Left lung (tissue), 10 donors: ENCODE results near the gene RAX2. TPM values are rescaled to one million over a fixed set of nuclear protein-coding genes. Genes with fewer than 3 reads are reported as not detected.

Experiments used
- ATAC-seq: fragments of 200-7000 bp; cut with Tn5 transposase; one replicate; pipeline ENCODE4 v1.9.1; 2020; ENCODE audit warnings: moderate library complexity
- DNase-seq, 4 donors: peaks; one replicate each; pipeline ENCODE4 v3.0.0-alpha.2; 2013 to 2020
- H3K27ac ChIP-seq, 2 donors: fragments of 200-600 bp; sonication (generic) in 1 of 2; one replicate each; pipeline versions ENCODE4 v1.5.0 to v1.8.0; 2020 to 2021
- H3K27me3 ChIP-seq, 2 donors: fragments of 200-600 bp; sonication (generic) in 1 of 2; one replicate each; pipeline versions ENCODE4 v1.5.0 to v1.8.0; 2020 to 2021
- H3K36me3 ChIP-seq, 2 donors: fragments of 200-600 bp; sonication (generic) in 1 of 2; one replicate each; pipeline versions ENCODE4 v1.5.0 to v1.8.0; 2020 to 2021
- H3K4me1 ChIP-seq, 2 donors: fragments of 200-600 bp; one replicate each; pipeline ENCODE4 v1.8.0; 2021
- H3K4me3 ChIP-seq, 2 donors: fragments of 200-600 bp; sonication (generic) in 1 of 2; one replicate each; pipeline versions ENCODE4 v1.5.0 to v1.8.0; 2020 to 2021; ENCODE audit warnings: mild to moderate bottlenecking in 1 of 2
- H3K9me3 ChIP-seq, 2 donors: fragments of 200-600 bp; sonication (generic) in 1 of 2; one replicate each; pipeline versions ENCODE4 v1.5.0 to v1.8.0; 2020 to 2021
- intact Hi-C, 2 donors: fragments of 100-400 bp; cut with DNase I; formaldehyde crosslinking; loops; one replicate each; pipeline versions ENCODE4 v1.11.2 to v1.14.2; 2022
- polyA plus RNA-seq, 6 donors: library from polyadenylated mRNA; unstranded; fragments of 120-200 nt; gene quantifications; one replicate each; pipeline ENCODE4 v1.2.1, GENCODE V29; 2013; ENCODE audit not compliant: insufficient read length in 6 of 6
- total RNA-seq, 2 donors: library from RNA; stranded (reverse); fragmentation: NEBNext Ultra II Directional; extraction: Animal tissue kit (Norgen Biotek cat#: 25700); gene quantifications; one replicate each; pipeline ENCODE4 v1.2.1, GENCODE V29; 2021
- TF ChIP-seq, protein P1 (sequence below), 2 donors: fragments of 200-600 bp; sonication (generic) in 1 of 2; IDR thresholded peaks; one replicate each; pipeline versions ENCODE4 v1.5.0 to v1.8.0; 2021; ENCODE audit warnings: antibody characterized with exemption in 2 of 2
- donor health status: DM: no; HTN: yes; CAD: no.
- donor health status: DM: no; HTN: no; CAD: no.

RAX2 gene
- total and polyA plus RNA-seq, 8 donors, result 0.08 TPM; not detected in 7

- peaks cover 0 to 51% of the 10 kb centered on the region in 2 donors for H3K36me3 ChIP-seq
- no peaks in the 10 kb centered on the region for H3K9me3 ChIP-seq
- DNase-seq, result no peak
- TF ChIP-seq, protein P1, sequence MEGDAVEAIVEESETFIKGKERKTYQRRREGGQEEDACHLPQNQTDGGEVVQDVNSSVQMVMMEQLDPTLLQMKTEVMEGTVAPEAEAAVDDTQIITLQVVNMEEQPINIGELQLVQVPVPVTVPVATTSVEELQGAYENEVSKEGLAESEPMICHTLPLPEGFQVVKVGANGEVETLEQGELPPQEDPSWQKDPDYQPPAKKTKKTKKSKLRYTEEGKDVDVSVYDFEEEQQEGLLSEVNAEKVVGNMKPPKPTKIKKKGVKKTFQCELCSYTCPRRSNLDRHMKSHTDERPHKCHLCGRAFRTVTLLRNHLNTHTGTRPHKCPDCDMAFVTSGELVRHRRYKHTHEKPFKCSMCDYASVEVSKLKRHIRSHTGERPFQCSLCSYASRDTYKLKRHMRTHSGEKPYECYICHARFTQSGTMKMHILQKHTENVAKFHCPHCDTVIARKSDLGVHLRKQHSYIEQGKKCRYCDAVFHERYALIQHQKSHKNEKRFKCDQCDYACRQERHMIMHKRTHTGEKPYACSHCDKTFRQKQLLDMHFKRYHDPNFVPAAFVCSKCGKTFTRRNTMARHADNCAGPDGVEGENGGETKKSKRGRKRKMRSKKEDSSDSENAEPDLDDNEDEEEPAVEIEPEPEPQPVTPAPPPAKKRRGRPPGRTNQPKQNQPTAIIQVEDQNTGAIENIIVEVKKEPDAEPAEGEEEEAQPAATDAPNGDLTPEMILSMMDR (IDR thresholded peaks at IDR 0.05), result no peak
- ATAC-seq, result no peak
- peaks cover 0 to 39% of the 10 kb centered on the region in 2 donors for H3K4me1 ChIP-seq
- H3K27ac ChIP-seq, result no peak overlapping the region
- no peak overlapping the region for H3K4me3 ChIP-seq
- intact Hi-C loops, result no loop called here
- H3K27me3 ChIP-seq, result no peaks in the 10 kb centered on the region
Observed at GRCh38 chr19:3765121-3765520, 6.9 kb downstream of the RAX2 start.

DNA sequence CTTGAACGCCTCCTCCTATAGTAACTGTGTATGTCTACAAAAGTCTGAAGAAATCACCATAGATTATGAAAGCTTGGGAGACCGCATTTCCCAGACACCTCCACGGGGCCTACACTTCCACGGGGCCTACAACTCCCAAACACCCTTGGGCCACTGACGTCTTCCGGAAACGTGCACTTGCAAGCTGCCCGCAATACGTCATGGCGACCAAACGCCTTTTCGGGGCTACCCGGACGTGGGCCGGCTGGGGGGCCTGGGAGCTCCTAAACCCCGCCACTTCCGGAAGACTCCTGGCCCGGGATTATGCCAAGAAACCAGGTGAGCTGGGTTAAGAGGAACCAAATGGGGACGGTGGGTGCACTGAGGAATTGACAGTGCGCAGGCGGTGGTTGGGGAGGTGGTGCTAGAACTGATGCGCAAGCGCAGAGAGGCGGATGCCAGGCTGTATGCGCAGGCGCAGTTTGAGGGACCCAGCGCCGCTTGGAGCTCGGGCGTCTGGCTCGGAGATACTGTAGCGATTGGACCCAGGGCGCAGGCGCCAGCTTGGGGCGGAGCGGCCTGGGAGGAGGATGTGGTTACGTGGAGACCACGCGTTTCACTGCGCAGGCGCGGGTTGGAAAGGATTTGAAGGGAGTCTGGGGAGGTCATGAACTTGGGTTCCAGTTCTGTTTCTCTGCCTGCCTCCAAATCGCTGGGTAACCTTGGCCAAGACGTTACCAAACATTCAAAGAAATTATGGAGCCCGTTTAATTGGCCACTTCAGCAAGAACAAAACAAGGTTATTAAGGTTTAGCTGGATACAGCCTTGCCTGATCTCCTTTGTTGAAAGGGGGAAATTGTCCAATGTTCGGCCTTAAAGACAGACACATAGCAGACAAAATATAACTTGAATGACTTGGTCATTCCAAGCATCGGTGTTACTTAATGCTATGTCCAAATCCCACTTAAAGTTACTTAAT lies 9.2 kb downstream of the RAX2 start, which contains the start of gene MRPL54:
MRPL54 (plus strand) TSS at position 182 of the 959 bp plus-strand sequence; CDS start at position 201, 19 bp downstream.
- intact Hi-C loops, result no loop called here
- Histone ChIP-seq H3K4me1 (peaks cover 3 to 55% of the 10 kb centered on the region in 2 donors), H3K27ac (peak within 1 kb of the TSS; percentile 98 to 99), H3K27me3 (no peaks in the 10 kb centered on the region), H3K4me3 (peak within 1 kb of the TSS; percentile 59 to 93), H3K36me3 (peaks cover 0 to 49% of the 10 kb centered on the region in 2 donors), H3K9me3 (no peaks in the 10 kb centered on the region)
- ATAC-seq, result peak; percentile 93
- TF ChIP-seq, protein P1 (IDR thresholded peaks at IDR 0.05), result no peak
- DNase-seq, result peak; percentile 99 to 100 (median 100)

GRCh38 chr19:3762130-3762473 lies 9.9 kb downstream of the RAX2 start:
- TF ChIP-seq, protein P1 (IDR thresholded peaks at IDR 0.05), result no peak
- Histone ChIP-seq H3K27ac (peak overlapping the region; percentile 98 to 99), H3K9me3 (no peaks in the 10 kb centered on the region), H3K4me3 (peak overlapping the region in 1 of 2 donors; percentile 59), H3K36me3 (peaks cover 0 to 49% of the 10 kb centered on the region in 2 donors), H3K27me3 (no peaks in the 10 kb centered on the region), H3K4me1 (peaks cover 3 to 55% of the 10 kb centered on the region in 2 donors)
- intact Hi-C loops, result no loop called here
- ATAC-seq (no peak), DNase-seq (no peak)

DNA sequence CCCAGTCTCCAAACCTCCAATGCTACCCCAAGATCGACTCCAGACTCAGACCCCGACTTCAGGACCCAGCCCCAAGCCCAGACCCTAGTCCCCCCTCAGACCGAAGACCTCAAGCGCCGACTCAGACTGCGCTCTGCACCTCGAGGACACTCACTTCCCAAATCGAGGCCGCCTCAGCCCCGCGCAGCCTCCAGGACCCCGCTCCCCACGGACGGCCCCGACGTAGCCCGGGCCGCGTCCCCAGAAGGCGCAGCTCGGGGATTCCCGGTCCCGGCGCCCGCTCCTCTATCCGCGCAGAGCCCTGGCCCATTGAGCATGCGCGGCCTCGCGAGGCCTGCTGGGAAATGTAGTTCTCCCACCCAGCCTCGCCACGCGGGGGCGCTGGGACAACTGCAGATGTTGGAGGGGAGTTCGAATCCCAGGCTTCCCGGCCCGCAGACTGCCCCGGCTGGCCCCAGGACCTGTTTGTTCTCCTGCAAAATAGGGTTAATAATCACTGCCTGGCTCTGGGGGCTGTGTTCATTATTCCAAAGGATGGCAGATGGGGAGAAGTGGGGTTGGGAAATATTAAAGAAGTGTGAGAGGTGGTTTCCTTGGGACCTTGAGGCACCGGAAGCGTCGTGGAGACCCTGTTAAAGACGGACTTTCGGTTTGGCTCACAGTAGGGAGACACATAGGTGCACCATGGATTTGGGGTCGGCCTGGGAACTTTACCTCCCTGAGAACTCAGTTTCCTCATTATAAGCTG lies 10.5 kb downstream of the RAX2 start, which contains the start of gene APBA3:
APBA3 (minus strand) TSS at position 311 of the 748 bp plus-strand sequence. CDS start 1,428 bp downstream, outside the sequence.
- ATAC-seq (peak; percentile 73), DNase-seq (peak; percentile 83 to 98 (median 94))
- H3K36me3 ChIP-seq, result peaks cover 0 to 46% of the 10 kb centered on the region in 2 donors
- H3K27me3 ChIP-seq, result no peaks in the 10 kb centered on the region
- intact Hi-C loops, result no loop called here
- TF ChIP-seq, protein P1 (IDR thresholded peaks at IDR 0.05), result peak; percentile 57 to 67
- peak within 1 kb of the TSS; percentile 59 to 93 for H3K4me3 ChIP-seq
- H3K9me3 ChIP-seq, result no peaks in the 10 kb centered on the region
- peaks cover 3 to 52% of the 10 kb centered on the region in 2 donors for H3K4me1 ChIP-seq
- peak within 1 kb of the TSS; percentile 98 to 99 for H3K27ac ChIP-seq
